GM23338 (cell line): Measurements from ENCODE around the gene ANKRD66. TPM values are rescaled to one million over a fixed set of nuclear protein-coding genes. Genes with fewer than 3 reads are reported as not detected.

Experiments
- ATAC-seq: fragments of 200-7000 bp; cut with Tn5 transposase; 3 replicates; pipeline ENCODE4 v1.9.1; 2020
- DNase-seq: peaks from one replicate; pipeline ENCODE4 v3.0.0-alpha.2; 2015; ENCODE audit warnings: low spot score
- H2AFZ ChIP-seq: fragments of 200-600 bp; sonication (generic); 2 replicates; pipeline ENCODE4 v1.8.0; 2016; ENCODE audit warnings: antibody characterized with exemption, mild to moderate bottlenecking, moderate library complexity
- H3F3A ChIP-seq: fragments of 200-600 bp; sonication (generic); replicated peaks from 2 replicates; pipeline ENCODE4 v1.8.0; 2017; ENCODE audit warnings: antibody characterized with exemption, mixed run types, low read depth
- H3K27ac ChIP-seq: fragments of 200-600 bp; sonication (generic); 2 replicates; pipeline ENCODE4 v1.6.1; 2016; ENCODE audit warnings: low read depth
- H3K27me3 ChIP-seq: fragments of 200-600 bp; sonication (generic); 2 replicates; pipeline ENCODE4 v1.8.0; 2016; ENCODE audit warnings: mild to moderate bottlenecking, mixed run types, moderate library complexity; ENCODE audit not compliant: insufficient read depth
- H3K36me3 ChIP-seq: fragments of 200-600 bp; sonication (generic); 2 replicates; pipeline ENCODE4 v1.8.0; 2016; ENCODE audit warnings: mild to moderate bottlenecking; ENCODE audit not compliant: insufficient read depth
- H3K4me1 ChIP-seq: fragments of 200-600 bp; sonication (generic); 2 replicates; pipeline ENCODE4 v1.8.0; 2016; ENCODE audit warnings: mild to moderate bottlenecking, moderate library complexity; ENCODE audit not compliant: insufficient read depth
- H3K4me2 ChIP-seq: fragments of 200-600 bp; sonication (generic); 2 replicates; pipeline ENCODE4 v1.7.1; 2017; ENCODE audit warnings: mixed run types
- H3K4me3 ChIP-seq: fragments of 200-600 bp; sonication (generic); 2 replicates; pipeline ENCODE4 v1.6.1; 2016; ENCODE audit warnings: mixed run types
- H3K79me2 ChIP-seq: fragments of 200-600 bp; sonication (generic); replicated peaks from 2 replicates; pipeline ENCODE4 v1.8.0; 2017; ENCODE audit warnings: mild to moderate bottlenecking; ENCODE audit not compliant: insufficient read depth
- H3K9me2 ChIP-seq: fragments of 200-600 bp; sonication (generic); 2 replicates; pipeline ENCODE4 v1.8.0; 2017; ENCODE audit not compliant: insufficient read depth
- H4K20me1 ChIP-seq: fragments of 200-600 bp; sonication (generic); replicated peaks from 2 replicates; pipeline ENCODE4 v1.8.0; 2017; ENCODE audit warnings: mild to moderate bottlenecking; ENCODE audit not compliant: insufficient read depth
- H3K27ac Mint-ChIP-seq: 2 replicates; pipeline ENCODE4 v1.8.0; 2020; ENCODE audit warnings: inconsistent platforms, mild to moderate bottlenecking, moderate library complexity, mixed read lengths
- H3K27me3 Mint-ChIP-seq: 3 replicates; pipeline ENCODE4 v1.8.0; 2022; ENCODE audit warnings: low read depth, mild to moderate bottlenecking, moderate library complexity, mixed read lengths, inconsistent platforms; ENCODE audit not compliant: insufficient read depth, poor library complexity
- H3K36me3 Mint-ChIP-seq: 3 replicates; pipeline ENCODE4 v1.8.0; 2021; ENCODE audit warnings: low read depth, mild to moderate bottlenecking, inconsistent platforms, moderate library complexity, mixed read lengths
- H3K4me1 Mint-ChIP-seq: 3 replicates; pipeline ENCODE4 v1.8.0; 2020; ENCODE audit warnings: mild to moderate bottlenecking, inconsistent platforms, mixed read lengths
- H3K4me3 Mint-ChIP-seq: 3 replicates; pipeline ENCODE4 v1.8.0; 2021; ENCODE audit warnings: moderate library complexity, mild to moderate bottlenecking, inconsistent platforms, mixed read lengths
- H3K9me3 Mint-ChIP-seq: 3 replicates; pipeline ENCODE4 v1.8.0; 2020; ENCODE audit warnings: moderate library complexity, mild to moderate bottlenecking, inconsistent platforms, mixed read lengths
- EZH2 ChIP-seq: fragments of 200-600 bp; sonication (generic); IDR thresholded peaks from one replicate; pipeline ENCODE4 v1.8.0; 2017; ENCODE audit warnings: antibody characterized with exemption, mild to moderate bottlenecking, low read depth; ENCODE audit not compliant: unreplicated experiment
- EZH2phosphoT487 ChIP-seq: fragments of 200-600 bp; sonication (generic); IDR thresholded peaks from one replicate; pipeline ENCODE4 v1.8.1; 2018; ENCODE audit warnings: antibody characterized with exemption; ENCODE audit not compliant: unreplicated experiment
- NANOG ChIP-seq: IDR thresholded peaks from 2 replicates; pipeline ENCODE4 v1.6.1; 2016; ENCODE audit warnings: antibody characterized with exemption, borderline replicate concordance
- STAT1 ChIP-seq: IDR thresholded peaks from one replicate; pipeline ENCODE4 v1.6.1; 2016; ENCODE audit warnings: antibody characterized with exemption; ENCODE audit not compliant: unreplicated experiment
- ZNF331 ChIP-seq: fragments of 250-450 bp; sonication (Bioruptor Pico); IDR thresholded peaks from 2 replicates; pipeline ENCODE4 v1.5.0; 2020; ENCODE audit warnings: low read depth, mild to moderate bottlenecking, moderate library complexity
- ZNF462 ChIP-seq: fragments of 250-450 bp; sonication (Bioruptor Pico); IDR thresholded peaks from 2 replicates; pipeline ENCODE4 v1.5.0; 2020; ENCODE audit warnings: mild to moderate bottlenecking, moderate library complexity
- polyA plus RNA-seq: library from polyadenylated mRNA; unstranded; fragments of >200 nt; fragmentation: Nextera tagmentation; extraction: Ambion mirVana; gene quantifications from 2 replicates; pipeline ENCODE4 v1.2.1, GENCODE V29; 2016
- total RNA-seq: library from RNA; depleted of rRNA; stranded (reverse); fragments of >200 nt; shearing (Covaris generic); gene quantifications from 2 replicates; pipeline ENCODE4 v1.2.3, GENCODE V29; 2014

Gene ANKRD66
- total and polyA plus RNA-seq, 2 experiments from 2014 or later = not detected

- TF ChIP-seq ZNF462 (CRISPR knock-in tag) = no peak
- TF ChIP-seq STAT1 = no peak
- TF ChIP-seq EZH2 = no peak
- Histone ChIP-seq H3K4me3 (no peak overlapping the region), H3K27ac (no peak overlapping the region), H3F3A (no peaks in the 10 kb centered on the region), H3K36me3 (no peaks in the 10 kb centered on the region), H4K20me1 (no peaks in the 10 kb centered on the region), H3K4me1 (peaks cover under 1% of the 10 kb centered on the region; the same call in 1 of the 2 replicates), H3K9me2 (no peaks in the 10 kb centered on the region), H2AFZ (no peak overlapping the region), H3K27me3 (no peaks in the 10 kb centered on the region), H3K4me2 (no peak overlapping the region), H3K79me2 (no peaks in the 10 kb centered on the region)
- Mint-ChIP-seq H3K27me3 (no peaks in the 10 kb centered on the region), H3K4me1 (no peaks in the 10 kb centered on the region), H3K27ac (no peak overlapping the region), H3K36me3 (no peaks in the 10 kb centered on the region), H3K9me3 (no peaks in the 10 kb centered on the region), H3K4me3 (no peak overlapping the region)
- DNase-seq = no peak
- ATAC-seq = no peak
Observed at GRCh38 chr6:46699970-46700369, 46.8 kb upstream of the ANKRD66 start.

- Histone ChIP-seq H3K36me3 (no peaks in the 10 kb centered on the region), H3K27ac (no peak overlapping the region), H3K4me2 (no peak overlapping the region), H3K9me2 (no peaks in the 10 kb centered on the region), H3F3A (no peaks in the 10 kb centered on the region), H3K27me3 (no peaks in the 10 kb centered on the region), H2AFZ (no peak overlapping the region), H4K20me1 (no peaks in the 10 kb centered on the region), H3K4me1 (peaks cover 4% of the 10 kb centered on the region; the same call in 1 of the 2 replicates), H3K79me2 (no peaks in the 10 kb centered on the region), H3K4me3 (no peak overlapping the region)
- H3K9me3 Mint-ChIP-seq = no peaks in the 10 kb centered on the region
- H3K36me3 Mint-ChIP-seq = no peaks in the 10 kb centered on the region
- H3K27me3 Mint-ChIP-seq = no peaks in the 10 kb centered on the region
- peaks cover 7% of the 10 kb centered on the region for H3K4me1 Mint-ChIP-seq
- ATAC-seq (peak; percentile 76), DNase-seq (peak; percentile 48)
- no peak overlapping the region for H3K4me3 Mint-ChIP-seq
- no peak overlapping the region for H3K27ac Mint-ChIP-seq
- TF ChIP-seq EZH2phosphoT487 (no peak), ZNF462 (CRISPR knock-in tag) (no peak), ZNF331 (no peak), NANOG (no peak), EZH2 (no peak)
Observed at GRCh38 chr6:46704562-46704961, 42.2 kb upstream of the ANKRD66 start.
